GM18858 (cell line): ENCODE results near the gene PLA2G4A.

ENCODE experiments used
- ATAC-seq: cut with Tn5 transposase; IDR thresholded peaks from one replicate; pipeline ENCODE4 v1.9.1; 2021; ENCODE audit not compliant: unreplicated experiment

Gene PLA2G4A

GRCh38 chr1:186828611-186829454, at the start of gene PLA2G4A:
Gene PLA2G4A, plus strand, starts transcription at chr1:186828949. Its CDS starts 25,406 bp downstream, at chr1:186854355.
- ATAC-seq: peak; percentile 68

- ATAC-seq: no peak
Measured at GRCh38 chr1:186780076-186780475, 48.7 kb upstream of the PLA2G4A start.

DNA sequence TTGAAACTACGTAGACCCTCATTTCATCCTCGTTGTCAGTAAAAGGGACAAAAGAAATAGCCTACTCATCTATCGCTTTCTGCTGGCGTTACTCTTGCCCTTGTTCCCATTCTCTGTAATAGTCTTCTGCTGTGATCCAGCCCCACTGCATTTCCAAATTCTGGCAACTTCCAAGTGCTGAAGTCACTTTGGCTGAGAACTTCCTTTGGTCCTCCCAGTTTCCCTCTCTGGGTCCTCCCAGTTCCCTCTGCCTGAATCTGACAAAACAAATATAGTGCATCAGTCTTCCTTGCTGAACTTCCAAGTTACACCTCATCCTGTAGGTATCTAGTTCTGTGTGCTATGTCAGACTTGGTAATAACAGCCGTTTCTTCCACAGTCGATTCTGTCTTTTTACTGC, 47.0 kb upstream of the PLA2G4A start:
- no peak for ATAC-seq

DNA sequence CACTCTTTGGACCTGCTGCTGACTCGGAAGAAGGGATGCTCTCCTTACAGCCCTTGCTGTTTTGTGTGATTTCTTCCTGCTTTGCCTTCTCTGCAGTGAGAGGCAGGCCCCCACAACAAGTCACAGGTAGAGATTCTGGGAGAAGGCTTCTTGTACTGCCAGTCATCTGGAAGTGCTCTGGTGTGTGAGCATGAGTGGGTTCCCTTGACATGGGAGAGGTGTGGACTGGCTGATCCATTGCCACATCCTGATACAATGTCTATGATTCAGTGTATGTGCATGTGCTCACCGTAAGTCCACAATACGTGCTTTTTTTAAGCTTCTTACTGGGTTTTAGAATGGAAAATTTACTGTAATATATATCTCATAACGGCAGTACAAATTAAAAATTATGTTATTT, 46.0 kb upstream of the PLA2G4A start:
- no peak for ATAC-seq

- ATAC-seq: no peak
Measured at GRCh38 chr1:186783193-186783592, 45.6 kb upstream of the PLA2G4A start.

- ATAC-seq: no peak
Measured at GRCh38 chr1:186785503-186785902, 43.2 kb upstream of the PLA2G4A start.

- no peak for ATAC-seq
Measured at GRCh38 chr1:186790101-186790500, 38.6 kb upstream of the PLA2G4A start.

DNA sequence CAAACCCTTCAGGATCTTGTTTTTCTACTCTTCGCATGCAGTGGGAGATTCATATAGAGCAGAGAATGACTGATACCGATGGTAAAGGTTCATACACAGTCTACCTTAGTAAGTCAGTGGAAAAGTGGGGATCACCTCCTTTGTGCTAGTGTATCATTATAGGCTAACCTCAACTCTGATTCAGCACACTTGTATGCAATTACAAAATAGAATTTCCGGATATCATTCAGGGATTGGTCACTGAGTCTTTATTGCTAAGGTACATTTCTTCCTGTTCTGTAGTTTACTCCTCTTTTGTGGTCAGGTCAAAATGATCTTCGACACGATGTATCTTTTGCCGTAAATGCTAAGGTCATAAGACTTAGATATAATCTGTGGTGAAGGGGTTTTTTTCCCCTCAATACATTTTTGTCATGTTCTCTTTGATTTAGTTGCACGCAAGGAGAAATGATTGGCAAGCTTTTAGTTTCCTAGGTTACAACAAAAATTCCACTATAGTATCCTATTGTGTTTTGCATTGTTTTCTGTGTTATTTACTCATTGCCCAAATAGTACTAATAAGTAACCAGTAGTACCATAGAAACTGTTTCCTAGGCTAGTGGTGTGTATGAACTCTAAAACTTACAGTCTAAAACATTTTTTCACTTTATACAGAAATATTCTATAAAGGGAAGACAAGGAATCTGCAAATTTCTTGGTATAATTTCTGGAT, 35.7 kb upstream of the PLA2G4A start:
- no peak for ATAC-seq

GRCh38 chr1:186793582-186793927, 35.2 kb upstream of the PLA2G4A start:
- ATAC-seq: no peak

GRCh38 chr1:186798960-186799688, 29.6 kb upstream of the PLA2G4A start:
- ATAC-seq: no peak

GRCh38 chr1:186799689-186800054, 29.1 kb upstream of the PLA2G4A start:
- peak; percentile 90 for ATAC-seq

DNA sequence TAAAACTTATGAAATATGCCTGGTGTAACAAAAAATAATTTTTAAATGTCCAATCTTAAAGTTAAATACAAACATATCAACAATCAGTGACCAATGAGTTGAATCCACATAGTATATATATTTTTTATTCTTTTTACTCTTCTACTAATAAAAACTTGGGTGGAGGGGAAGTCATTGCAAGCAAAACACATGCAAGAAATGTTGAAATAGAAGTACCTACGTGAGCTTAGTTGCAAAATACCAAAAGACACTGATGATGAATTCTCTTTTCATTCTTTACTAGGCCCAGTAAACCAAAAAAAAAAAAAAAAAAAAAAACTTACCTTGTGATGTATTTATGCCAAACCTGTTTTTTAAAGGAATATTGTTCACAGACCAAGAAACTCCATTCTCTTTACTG, 26.4 kb upstream of the PLA2G4A start:
- no peak for ATAC-seq

- no peak for ATAC-seq
Measured at GRCh38 chr1:186804679-186805078, 24.1 kb upstream of the PLA2G4A start.

GRCh38 chr1:186806477-186806876, 22.3 kb upstream of the PLA2G4A start:
- no peak for ATAC-seq

DNA sequence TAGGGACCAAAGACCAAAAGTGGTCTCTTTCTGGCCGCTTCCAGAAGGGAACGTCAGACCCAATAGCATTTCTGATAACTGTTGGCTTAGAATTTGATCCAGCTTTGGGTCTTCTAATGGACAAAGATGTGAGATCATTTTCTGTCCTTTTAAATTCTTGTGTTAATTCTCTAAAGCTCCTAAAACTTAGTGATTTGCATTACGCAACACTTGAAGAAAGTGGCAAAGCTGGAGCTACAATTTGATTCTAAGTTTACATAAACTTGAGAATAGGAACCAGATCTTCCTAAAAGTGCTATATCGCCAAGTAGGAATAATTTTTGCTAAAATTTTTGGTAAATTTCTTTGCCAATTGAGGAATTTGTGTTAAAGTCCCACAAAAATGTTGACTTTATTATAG, 21.6 kb upstream of the PLA2G4A start:
- ATAC-seq: no peak

- no peak for ATAC-seq
Measured at GRCh38 chr1:186811892-186812291, 16.9 kb upstream of the PLA2G4A start.

DNA sequence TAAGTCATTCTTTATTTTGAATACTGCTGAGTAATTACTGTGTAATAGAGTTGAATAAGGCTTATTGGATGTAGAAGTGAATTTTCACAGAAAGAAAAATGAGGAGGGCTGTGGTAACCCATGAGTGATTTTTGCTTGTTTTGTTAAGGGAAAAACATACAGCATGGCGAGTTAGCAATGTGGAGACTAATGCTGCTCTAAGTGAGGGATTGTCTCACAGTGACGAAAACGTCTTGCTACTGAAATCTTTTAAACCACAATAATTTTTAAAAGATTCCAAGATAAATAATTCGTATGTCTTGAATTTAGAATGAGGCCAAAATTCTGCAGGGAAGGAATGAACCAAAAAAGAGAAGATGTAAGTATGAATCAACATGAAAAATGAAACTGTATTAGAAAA, 16.2 kb upstream of the PLA2G4A start:
- no peak for ATAC-seq

DNA sequence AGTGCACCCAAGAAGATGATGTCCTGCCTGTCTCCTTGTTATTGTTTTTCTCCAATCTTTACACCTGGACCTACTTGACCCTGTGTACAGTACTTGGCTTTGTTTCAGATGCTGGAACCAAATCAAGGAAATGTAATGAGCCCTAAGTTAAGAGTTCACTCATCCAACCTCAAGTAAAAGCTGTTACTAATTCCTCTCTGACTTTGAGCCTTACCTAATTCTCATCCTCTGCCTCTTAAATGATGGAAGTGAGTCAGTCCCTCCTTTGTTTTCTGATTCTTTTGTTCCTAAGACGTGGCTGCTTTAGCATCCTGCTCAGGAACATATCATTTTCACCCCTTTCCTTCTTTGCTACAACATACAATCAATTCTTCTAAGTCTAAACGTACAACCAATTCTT, 15.3 kb upstream of the PLA2G4A start:
- ATAC-seq: no peak

- ATAC-seq: peak; percentile 78
Measured at GRCh38 chr1:186819126-186819525, 9.6 kb upstream of the PLA2G4A start.

DNA sequence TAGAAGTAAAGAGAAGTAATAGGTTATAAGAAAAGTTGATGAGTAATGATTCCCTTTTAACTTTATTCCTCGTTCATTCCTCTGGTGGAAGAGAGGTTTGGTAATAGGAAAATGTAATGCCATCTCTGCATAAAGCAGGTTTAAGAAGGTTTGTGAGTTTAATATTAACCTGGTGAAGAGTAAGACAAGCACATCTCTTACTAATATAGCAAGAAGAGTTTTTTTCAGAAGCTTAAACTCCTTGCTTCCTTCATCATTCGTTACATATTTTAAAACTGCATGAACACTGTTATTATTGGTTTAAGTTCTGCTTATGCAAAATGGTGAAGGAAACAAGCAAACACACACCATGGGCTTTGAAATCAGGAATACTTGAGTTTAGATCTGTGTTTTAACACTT, 9.2 kb upstream of the PLA2G4A start:
- ATAC-seq: peak; percentile 32

- no peak for ATAC-seq
Measured at GRCh38 chr1:186829686-186830587, 1.2 kb downstream of the PLA2G4A start.
